HL-60 (cell line): Measurements from ENCODE around the gene PRPF38B.
"Not testable (repeated sequence)": the region's sequence is repeated elsewhere in the genome, so short reads cannot be mapped to it uniquely, and the experiment has no call there.

Experiments
- DNase-seq, 2 experiments: peaks; one replicate each; pipeline ENCODE4 v3.0.0-alpha.2; 2010 to 2020; ENCODE audit warnings: low read depth in 1 of 2, low spot score in 1 of 2
- H3K27ac ChIP-seq: fragments of 250-450 bp; sonication (Bioruptor Pico); replicated peaks from 2 replicates; pipeline ENCODE4 v1.5.1; 2020; ENCODE audit warnings: mild to moderate bottlenecking, moderate library complexity
- H3K27me3 ChIP-seq: fragments of 250-450 bp; sonication (Bioruptor Pico); 2 replicates; pipeline ENCODE4 v1.5.1; 2021; ENCODE audit warnings: mild to moderate bottlenecking, moderate library complexity; ENCODE audit not compliant: insufficient read depth, poor library complexity, severe bottlenecking
- H3K4me3 ChIP-seq: replicated peaks from 2 replicates; pipeline ENCODE4 v1.5.1; 2011; ENCODE audit warnings: mild to moderate bottlenecking, control low read depth, low read length; ENCODE audit not compliant: insufficient read depth
- CTCF ChIP-seq: IDR thresholded peaks from one replicate; pipeline ENCODE4 v1.5.1; 2011; ENCODE audit warnings: low read length, control low read depth, inconsistent platforms; ENCODE audit not compliant: insufficient read depth
- GABPA ChIP-seq: IDR thresholded peaks from 2 replicates; pipeline ENCODE4 v1.6.1; 2012; ENCODE audit warnings: low read depth
- POLR2AphosphoS5 ChIP-seq: IDR thresholded peaks from 2 replicates; pipeline ENCODE4 v1.6.1; 2012; ENCODE audit warnings: low read depth
- REST ChIP-seq: IDR thresholded peaks from 2 replicates; pipeline ENCODE4 v1.6.1; 2012; ENCODE audit warnings: low read depth; ENCODE audit not compliant: insufficient replicate concordance
- SPI1 ChIP-seq: IDR thresholded peaks from 2 replicates; pipeline ENCODE4 v1.6.1; 2012; ENCODE audit warnings: low read depth, mild to moderate bottlenecking, borderline replicate concordance

Gene PRPF38B

GRCh38 chr1:108663074-108663473, 29.0 kb upstream of the PRPF38B start:
- no peak overlapping the region for H3K27ac ChIP-seq
- no peak overlapping the region for H3K4me3 ChIP-seq
- TF ChIP-seq CTCF, result no peak
- TF ChIP-seq SPI1, result no peak
- no peak for TF ChIP-seq GABPA
- no peak for TF ChIP-seq POLR2AphosphoS5
- TF ChIP-seq REST, result no peak
- no peak for DNase-seq
- H3K27me3 ChIP-seq, result no peaks in the 10 kb centered on the region

GRCh38 chr1:108664481-108664880, 27.6 kb upstream of the PRPF38B start:
- no peaks in the 10 kb centered on the region for H3K27me3 ChIP-seq
- H3K27ac ChIP-seq, result no peak overlapping the region
- DNase-seq, result no peak
- TF ChIP-seq GABPA, result no peak
- no peak for TF ChIP-seq POLR2AphosphoS5
- peak; percentile 40; the same call in 1 of the 2 replicates for TF ChIP-seq SPI1
- H3K4me3 ChIP-seq, result no peak overlapping the region

- DNase-seq, result no peak
- no peak overlapping the region for H3K4me3 ChIP-seq
- TF ChIP-seq POLR2AphosphoS5 (no peak), REST (no peak), GABPA (no peak), SPI1 (no peak), CTCF (no peak)
Measured at GRCh38 chr1:108665067-108665466, 27.0 kb upstream of the PRPF38B start.

GRCh38 chr1:108665771-108666170, 26.3 kb upstream of the PRPF38B start:
- no peak for DNase-seq
- H3K4me3 ChIP-seq, result no peak overlapping the region
- TF ChIP-seq SPI1 (no peak), POLR2AphosphoS5 (no peak), REST (no peak), GABPA (no peak), CTCF (no peak)
- no peaks in the 10 kb centered on the region for H3K27me3 ChIP-seq
- no peak overlapping the region for H3K27ac ChIP-seq

More at GRCh38 chr1:108665067-108665466, 27.0 kb upstream of the PRPF38B start:
- Histone ChIP-seq H3K27ac (no peak overlapping the region), H3K27me3 (no peaks in the 10 kb centered on the region)

GRCh38 chr1:108667422-108667821, 24.7 kb upstream of the PRPF38B start:
- not testable (repeated sequence) for H3K4me3 ChIP-seq, H3K27me3 ChIP-seq, DNase-seq, H3K27ac ChIP-seq
